Duodenal mucosa (tissue), 2 donors: Measurements from ENCODE around the gene NUP50.
A peak's percentile ranks its signal among the peaks of the same experiment; 100 is the strongest.

Experiments
- H3K27ac ChIP-seq: one replicate; pipeline ENCODE4 v1.7.0; 2013; ENCODE audit warnings: low read depth, low read length
- H3K27me3 ChIP-seq, 2 donors: one replicate each; pipeline ENCODE4 v1.7.0; 2013; ENCODE audit warnings: low read length in 2 of 2, control low read depth in 1 of 2; ENCODE audit not compliant: insufficient read depth in 2 of 2, control insufficient read depth in 1 of 2
- H3K36me3 ChIP-seq, 2 donors: one replicate each; pipeline ENCODE4 v1.7.0; 2013; ENCODE audit warnings: low read length in 2 of 2, control low read depth in 1 of 2; ENCODE audit not compliant: insufficient read depth in 2 of 2, control insufficient read depth in 1 of 2
- H3K4me1 ChIP-seq, 2 donors: one replicate each; pipeline ENCODE4 v1.7.0; 2013; ENCODE audit warnings: low read length in 2 of 2, control low read depth in 1 of 2; ENCODE audit not compliant: insufficient read depth in 2 of 2, control insufficient read depth in 1 of 2
- H3K4me3 ChIP-seq, 2 donors: one replicate each; pipeline ENCODE4 v1.7.0; 2013; ENCODE audit warnings: low read length in 2 of 2, low read depth in 1 of 2
- H3K9ac ChIP-seq, 2 donors: one replicate each; pipeline ENCODE4 v1.7.0; 2013; ENCODE audit warnings: low read length in 2 of 2, low read depth in 1 of 2
- H3K9me3 ChIP-seq, 2 donors: one replicate each; pipeline ENCODE4 v1.7.0; 2013; ENCODE audit warnings: low read length in 2 of 2, control low read depth in 1 of 2; ENCODE audit not compliant: control insufficient read depth in 1 of 2

NUP50 gene

GRCh38 chr22:45226503-45227186 is 62.9 kb downstream of the NUP50 start:
- no peak overlapping the region for H3K4me3 ChIP-seq
- H3K27me3 ChIP-seq: no peaks in the 10 kb centered on the region
- H3K9me3 ChIP-seq: no peaks in the 10 kb centered on the region
- H3K4me1 ChIP-seq: peaks cover 14 to 23% of the 10 kb centered on the region in 2 donors
- H3K36me3 ChIP-seq: no peaks in the 10 kb centered on the region
- no peak overlapping the region for H3K9ac ChIP-seq
- peak overlapping the region; percentile 10 for H3K27ac ChIP-seq

GRCh38 chr22:45227645-45228400 is 64.1 kb downstream of the NUP50 start:
- H3K27me3 ChIP-seq: no peaks in the 10 kb centered on the region
- peaks cover 14 to 23% of the 10 kb centered on the region in 2 donors for H3K4me1 ChIP-seq
- no peak overlapping the region for H3K27ac ChIP-seq
- no peak overlapping the region for H3K4me3 ChIP-seq
- H3K9ac ChIP-seq: no peak overlapping the region
- no peaks in the 10 kb centered on the region for H3K36me3 ChIP-seq
- no peaks in the 10 kb centered on the region for H3K9me3 ChIP-seq

GRCh38 chr22:45228401-45228754 is 64.7 kb downstream of the NUP50 start:
- Histone ChIP-seq H3K9me3 (no peaks in the 10 kb centered on the region), H3K4me3 (no peak overlapping the region), H3K27me3 (no peaks in the 10 kb centered on the region), H3K36me3 (no peaks in the 10 kb centered on the region), H3K27ac (no peak overlapping the region), H3K9ac (no peak overlapping the region), H3K4me1 (peaks cover 14 to 21% of the 10 kb centered on the region in 2 donors)

GRCh38 chr22:45229181-45229580 is 65.5 kb downstream of the NUP50 start:
- Histone ChIP-seq H3K27ac (no peak overlapping the region), H3K27me3 (no peaks in the 10 kb centered on the region), H3K9me3 (no peaks in the 10 kb centered on the region), H3K4me1 (peaks cover 14 to 22% of the 10 kb centered on the region in 2 donors), H3K36me3 (no peaks in the 10 kb centered on the region), H3K4me3 (no peak overlapping the region), H3K9ac (no peak overlapping the region)

- no peaks in the 10 kb centered on the region for H3K36me3 ChIP-seq
- H3K4me3 ChIP-seq: no peak overlapping the region
- H3K9ac ChIP-seq: no peak overlapping the region
- H3K27ac ChIP-seq: no peak overlapping the region
- no peaks in the 10 kb centered on the region for H3K27me3 ChIP-seq
- H3K4me1 ChIP-seq: peaks cover 14 to 32% of the 10 kb centered on the region in 2 donors
- no peaks in the 10 kb centered on the region for H3K9me3 ChIP-seq
These were observed 66.4 kb downstream of the NUP50 start for GRCh38 chr22:45230026-45230721.

GRCh38 chr22:45231293-45231692 is 67.6 kb downstream of the NUP50 start:
- peaks cover 18 to 37% of the 10 kb centered on the region in 2 donors for H3K4me1 ChIP-seq
- no peaks in the 10 kb centered on the region for H3K27me3 ChIP-seq
- no peak overlapping the region for H3K9ac ChIP-seq
- H3K4me3 ChIP-seq: no peak overlapping the region
- H3K9me3 ChIP-seq: no peaks in the 10 kb centered on the region
- H3K27ac ChIP-seq: no peak overlapping the region
- H3K36me3 ChIP-seq: no peaks in the 10 kb centered on the region

- Histone ChIP-seq H3K36me3 (peaks cover 0 to 7% of the 10 kb centered on the region in 2 donors), H3K4me3 (no peak overlapping the region), H3K9me3 (no peaks in the 10 kb centered on the region), H3K27me3 (no peaks in the 10 kb centered on the region), H3K27ac (no peak overlapping the region), H3K4me1 (peaks cover 6 to 26% of the 10 kb centered on the region in 2 donors), H3K9ac (no peak overlapping the region)
These were observed 69.7 kb downstream of the NUP50 start for GRCh38 chr22:45233386-45233785.

GRCh38 chr22:45233827-45234226 is 70.1 kb downstream of the NUP50 start:
- H3K9ac ChIP-seq: no peak overlapping the region
- no peaks in the 10 kb centered on the region for H3K9me3 ChIP-seq
- peaks cover 6 to 27% of the 10 kb centered on the region in 2 donors for H3K4me1 ChIP-seq
- H3K27me3 ChIP-seq: no peaks in the 10 kb centered on the region
- H3K36me3 ChIP-seq: peaks cover 0 to 7% of the 10 kb centered on the region in 2 donors
- no peak overlapping the region for H3K4me3 ChIP-seq
- H3K27ac ChIP-seq: no peak overlapping the region

- Histone ChIP-seq H3K9me3 (no peaks in the 10 kb centered on the region), H3K27me3 (no peaks in the 10 kb centered on the region), H3K4me1 (peaks cover 19 to 41% of the 10 kb centered on the region in 2 donors), H3K27ac (no peak overlapping the region), H3K4me3 (peak overlapping the region; percentile 16 to 47), H3K36me3 (peaks cover 0 to 7% of the 10 kb centered on the region in 2 donors), H3K9ac (no peak overlapping the region)
These were observed 71.5 kb downstream of the NUP50 start for GRCh38 chr22:45235101-45235777.
